GM12874 (cell line): Measurements from ENCODE around the gene HS1BP3.

ENCODE experiments used
- CTCF ChIP-seq: IDR thresholded peaks from 2 replicates; pipeline ENCODE4 v1.5.1; 2011; ENCODE audit warnings: low read depth, mild to moderate bottlenecking, control low read depth, low read length, moderate library complexity; ENCODE audit not compliant: insufficient read depth

Gene HS1BP3

GRCh38 chr2:20577495-20578235 lies 73.2 kb downstream of the HS1BP3 start:
- TF ChIP-seq CTCF = no peak

GRCh38 chr2:20576598-20577115 lies 74.2 kb downstream of the HS1BP3 start:
- TF ChIP-seq CTCF = no peak

GRCh38 chr2:20575935-20576597 lies 74.8 kb downstream of the HS1BP3 start:
- TF ChIP-seq CTCF = no peak

GRCh38 chr2:20575414-20575813 lies 75.5 kb downstream of the HS1BP3 start:
- TF ChIP-seq CTCF = no peak

- no peak for TF ChIP-seq CTCF
Measured at GRCh38 chr2:20574930-20575329, 76.0 kb downstream of the HS1BP3 start.

GRCh38 chr2:20574423-20574911 lies 76.4 kb downstream of the HS1BP3 start:
- TF ChIP-seq CTCF = no peak

GRCh38 chr2:20573620-20574422 lies 77.1 kb downstream of the HS1BP3 start:
- TF ChIP-seq CTCF = no peak
